Esophagus squamous epithelium (tissue), 4 donors: Measurements from ENCODE around the gene AP1S3.

ENCODE experiments used
- CTCF ChIP-seq, 6 experiments: fragments of 450-650 bp in 4 of 6; fragments of 200-600 bp in 2 of 6; sonication (generic) in 2 of 6; IDR thresholded peaks; one replicate each; pipeline ENCODE4 v1.5.1; 2016 to 2019; ENCODE audit warnings: antibody characterized with exemption in 6 of 6, mild to moderate bottlenecking in 4 of 6, moderate library complexity in 4 of 6
- POLR2A ChIP-seq, 4 donors: fragments of 450-650 bp; IDR thresholded peaks; one replicate each; pipeline ENCODE4 v1.6.1; 2017; ENCODE audit warnings: antibody characterized with exemption in 4 of 4, mild to moderate bottlenecking in 4 of 4, moderate library complexity in 3 of 4

- TF ChIP-seq POLR2A (IDR thresholded peaks at IDR 0.05): no peak
- no peak for TF ChIP-seq CTCF (IDR thresholded peaks at IDR 0.05)
These were observed 36.3 kb upstream of the AP1S3 start for GRCh38 chr2:223873672-223874071.
